ENCODE results near the gene KLHL36.

The KLHL36 gene

GRCh38 chr16:84656649-84657048, 8.3 kb downstream of the KLHL36 start (continued):
- no peak for TF ChIP-seq POU6F1 (CRISPR knock-in tag; IDR thresholded peaks at IDR 0.05; ENCODE audit: borderline replicate concordance, low read depth)

DNA sequence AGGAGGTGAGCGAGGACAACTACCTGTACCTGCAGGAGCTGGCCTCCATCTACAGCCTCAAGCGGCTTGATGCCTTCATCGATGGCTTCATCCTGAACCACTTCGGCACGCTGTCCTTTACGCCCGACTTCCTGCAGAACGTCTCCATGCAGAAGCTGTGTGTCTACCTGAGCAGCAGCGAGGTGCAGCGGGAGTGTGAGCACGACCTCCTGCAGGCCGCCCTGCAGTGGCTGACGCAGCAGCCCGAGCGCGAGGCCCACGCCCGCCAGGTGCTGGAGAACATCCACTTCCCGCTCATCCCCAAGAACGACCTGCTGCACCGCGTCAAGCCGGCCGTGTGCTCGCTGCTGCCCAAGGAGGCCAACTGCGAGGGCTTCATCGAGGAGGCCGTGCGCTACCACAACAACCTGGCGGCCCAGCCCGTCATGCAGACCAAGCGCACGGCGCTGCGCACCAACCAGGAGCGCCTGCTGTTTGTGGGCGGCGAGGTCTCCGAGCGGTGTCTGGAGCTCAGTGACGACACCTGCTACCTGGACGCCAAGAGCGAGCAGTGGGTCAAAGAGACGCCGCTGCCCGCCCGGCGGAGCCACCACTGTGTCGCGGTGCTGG, 9.0 kb downstream of the KLHL36 start:
- TF ChIP-seq ZNF565 (CRISPR knock-in tag; conservative IDR thresholded peaks at IDR 0.05; ENCODE audit: low read depth) (no peak), SNAI2 (CRISPR knock-in tag; IDR thresholded peaks at IDR 0.05) (no peak), ZNF70 (CRISPR knock-in tag; IDR thresholded peaks at IDR 0.05) (no peak), TSHZ2 (CRISPR knock-in tag; IDR thresholded peaks at IDR 0.05) (no peak), PPARA (CRISPR knock-in tag; IDR thresholded peaks at IDR 0.05; ENCODE audit: borderline replicate concordance) (no peak), ARNTL (CRISPR knock-in tag; IDR thresholded peaks at IDR 0.05; ENCODE audit: borderline replicate concordance, low read depth) (no peak), ISL1 (CRISPR knock-in tag; IDR thresholded peaks at IDR 0.05) (no peak), BACH2 (CRISPR knock-in tag; IDR thresholded peaks at IDR 0.05; ENCODE audit: borderline replicate concordance) (no peak), TOX (CRISPR knock-in tag; IDR thresholded peaks at IDR 0.05; ENCODE audit: borderline replicate concordance) (no peak), OSR1 (CRISPR knock-in tag; IDR thresholded peaks at IDR 0.05) (no peak), ZFP30 (CRISPR knock-in tag; IDR thresholded peaks at IDR 0.05) (no peak), GLIS3 (CRISPR knock-in tag; IDR thresholded peaks at IDR 0.05) (no peak), ZC3H10 (CRISPR knock-in tag; IDR thresholded peaks at IDR 0.05) (no peak), ZFP3 (CRISPR knock-in tag; IDR thresholded peaks at IDR 0.05) (no peak)
- TF ChIP-seq, protein P1, sequence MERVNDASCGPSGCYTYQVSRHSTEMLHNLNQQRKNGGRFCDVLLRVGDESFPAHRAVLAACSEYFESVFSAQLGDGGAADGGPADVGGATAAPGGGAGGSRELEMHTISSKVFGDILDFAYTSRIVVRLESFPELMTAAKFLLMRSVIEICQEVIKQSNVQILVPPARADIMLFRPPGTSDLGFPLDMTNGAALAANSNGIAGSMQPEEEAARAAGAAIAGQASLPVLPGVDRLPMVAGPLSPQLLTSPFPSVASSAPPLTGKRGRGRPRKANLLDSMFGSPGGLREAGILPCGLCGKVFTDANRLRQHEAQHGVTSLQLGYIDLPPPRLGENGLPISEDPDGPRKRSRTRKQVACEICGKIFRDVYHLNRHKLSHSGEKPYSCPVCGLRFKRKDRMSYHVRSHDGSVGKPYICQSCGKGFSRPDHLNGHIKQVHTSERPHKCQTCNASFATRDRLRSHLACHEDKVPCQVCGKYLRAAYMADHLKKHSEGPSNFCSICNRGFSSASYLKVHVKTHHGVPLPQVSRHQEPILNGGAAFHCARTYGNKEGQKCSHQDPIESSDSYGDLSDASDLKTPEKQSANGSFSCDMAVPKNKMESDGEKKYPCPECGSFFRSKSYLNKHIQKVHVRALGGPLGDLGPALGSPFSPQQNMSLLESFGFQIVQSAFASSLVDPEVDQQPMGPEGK (CRISPR knock-in tag; IDR thresholded peaks at IDR 0.05; ENCODE audit: borderline replicate concordance), result no peak
- TF ChIP-seq, protein P2, sequence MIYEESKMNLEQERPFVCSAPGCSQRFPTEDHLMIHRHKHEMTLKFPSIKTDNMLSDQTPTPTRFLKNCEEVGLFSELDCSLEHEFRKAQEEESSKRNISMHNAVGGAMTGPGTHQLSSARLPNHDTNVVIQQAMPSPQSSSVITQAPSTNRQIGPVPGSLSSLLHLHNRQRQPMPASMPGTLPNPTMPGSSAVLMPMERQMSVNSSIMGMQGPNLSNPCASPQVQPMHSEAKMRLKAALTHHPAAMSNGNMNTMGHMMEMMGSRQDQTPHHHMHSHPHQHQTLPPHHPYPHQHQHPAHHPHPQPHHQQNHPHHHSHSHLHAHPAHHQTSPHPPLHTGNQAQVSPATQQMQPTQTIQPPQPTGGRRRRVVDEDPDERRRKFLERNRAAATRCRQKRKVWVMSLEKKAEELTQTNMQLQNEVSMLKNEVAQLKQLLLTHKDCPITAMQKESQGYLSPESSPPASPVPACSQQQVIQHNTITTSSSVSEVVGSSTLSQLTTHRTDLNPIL (CRISPR knock-in tag; IDR thresholded peaks at IDR 0.05; ENCODE audit: low read depth), result no peak
- TF ChIP-seq, protein P3, sequence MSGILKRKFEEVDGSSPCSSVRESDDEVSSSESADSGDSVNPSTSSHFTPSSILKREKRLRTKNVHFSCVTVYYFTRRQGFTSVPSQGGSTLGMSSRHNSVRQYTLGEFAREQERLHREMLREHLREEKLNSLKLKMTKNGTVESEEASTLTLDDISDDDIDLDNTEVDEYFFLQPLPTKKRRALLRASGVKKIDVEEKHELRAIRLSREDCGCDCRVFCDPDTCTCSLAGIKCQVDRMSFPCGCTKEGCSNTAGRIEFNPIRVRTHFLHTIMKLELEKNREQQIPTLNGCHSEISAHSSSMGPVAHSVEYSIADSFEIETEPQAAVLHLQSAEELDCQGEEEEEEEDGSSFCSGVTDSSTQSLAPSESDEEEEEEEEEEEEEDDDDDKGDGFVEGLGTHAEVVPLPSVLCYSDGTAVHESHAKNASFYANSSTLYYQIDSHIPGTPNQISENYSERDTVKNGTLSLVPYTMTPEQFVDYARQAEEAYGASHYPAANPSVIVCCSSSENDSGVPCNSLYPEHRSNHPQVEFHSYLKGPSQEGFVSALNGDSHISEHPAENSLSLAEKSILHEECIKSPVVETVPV (CRISPR knock-in tag; IDR thresholded peaks at IDR 0.05), result no peak
- ATAC-seq, result no peak

DNA sequence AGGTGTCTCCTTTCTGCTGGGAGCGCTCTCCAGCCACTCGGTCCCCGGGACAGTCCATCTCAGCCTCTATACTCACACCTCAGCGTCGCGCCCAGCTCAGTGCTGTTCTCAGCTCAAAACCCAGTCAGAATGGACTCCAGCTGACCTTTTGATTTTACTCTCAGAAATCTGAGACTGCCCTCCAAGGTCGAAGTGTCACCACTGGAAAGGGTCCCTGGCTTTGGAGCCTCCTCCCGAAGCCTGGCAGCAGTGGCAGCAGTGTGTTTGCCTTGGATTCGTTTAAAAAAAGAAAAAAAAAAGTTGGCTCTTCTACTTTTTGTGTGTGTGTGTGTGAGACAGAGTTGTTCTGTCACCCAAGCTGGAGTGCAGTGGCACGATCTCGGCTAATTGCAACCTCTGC, 10.4 kb downstream of the KLHL36 start:
- ATAC-seq, result no peak
- no peak for TF ChIP-seq POU6F1 (CRISPR knock-in tag; IDR thresholded peaks at IDR 0.05; ENCODE audit: borderline replicate concordance, low read depth)
- no peak for TF ChIP-seq ZNF70 (CRISPR knock-in tag; IDR thresholded peaks at IDR 0.05)
- TF ChIP-seq ZNF8 (CRISPR knock-in tag; IDR thresholded peaks at IDR 0.05), result no peak
- TF ChIP-seq CSDC2 (CRISPR knock-in tag; IDR thresholded peaks at IDR 0.05), result no peak
- TF ChIP-seq ZNF565 (CRISPR knock-in tag; conservative IDR thresholded peaks at IDR 0.05; ENCODE audit: low read depth), result no peak
- no peak for TF ChIP-seq GLIS3 (CRISPR knock-in tag; IDR thresholded peaks at IDR 0.05)
- TF ChIP-seq, protein P1 (CRISPR knock-in tag; IDR thresholded peaks at IDR 0.05; ENCODE audit: borderline replicate concordance), result no peak

Measured in SK-N-SH treated with all-trans-retinoic acid at 6 μM for 48 hours (cell line).